GM23338 (cell line): ENCODE data around the gene TREM2.

Experiments used
- CREB1 ChIP-seq: fragments of 250-450 bp; sonication (Bioruptor Pico); IDR thresholded peaks from 2 replicates; pipeline ENCODE4 v1.5.0; 2020; ENCODE audit warnings: low read depth, mild to moderate bottlenecking, moderate library complexity
- CTCF ChIP-seq, 2 experiments: fragments of 200-600 bp in 1 of 2; sonication (generic) in 1 of 2; conservative IDR thresholded peaks; 2 replicates each; pipeline versions ENCODE4 v1.5.1 to v1.6.1; 2016 to 2017; ENCODE audit warnings: antibody characterized with exemption in 2 of 2, low read depth in 2 of 2, mild to moderate bottlenecking in 2 of 2, moderate library complexity in 1 of 2
- ETS1 ChIP-seq: IDR thresholded peaks from 2 replicates; pipeline ENCODE4 v1.6.1; 2016; ENCODE audit warnings: antibody characterized with exemption
- EZH2 ChIP-seq: fragments of 200-600 bp; sonication (generic); IDR thresholded peaks from one replicate; pipeline ENCODE4 v1.8.0; 2017; ENCODE audit warnings: antibody characterized with exemption, mild to moderate bottlenecking, low read depth; ENCODE audit not compliant: unreplicated experiment
- EZH2phosphoT487 ChIP-seq: fragments of 200-600 bp; sonication (generic); IDR thresholded peaks from one replicate; pipeline ENCODE4 v1.8.1; 2018; ENCODE audit warnings: antibody characterized with exemption; ENCODE audit not compliant: unreplicated experiment
- JUNB ChIP-seq: IDR thresholded peaks from one replicate; pipeline ENCODE4 v1.6.1; 2016; ENCODE audit warnings: antibody characterized with exemption; ENCODE audit not compliant: unreplicated experiment
- NANOG ChIP-seq: IDR thresholded peaks from 2 replicates; pipeline ENCODE4 v1.6.1; 2016; ENCODE audit warnings: antibody characterized with exemption, borderline replicate concordance
- POLR2AphosphoS5 ChIP-seq: IDR thresholded peaks from 2 replicates; pipeline ENCODE4 v1.6.1; 2016; ENCODE audit warnings: antibody characterized with exemption, low read depth
- ZNF114 ChIP-seq: fragments of 250-450 bp; sonication (Bioruptor Pico); IDR thresholded peaks from 2 replicates; pipeline ENCODE4 v1.5.0; 2020; ENCODE audit warnings: mild to moderate bottlenecking, moderate library complexity
- ZNF331 ChIP-seq: fragments of 250-450 bp; sonication (Bioruptor Pico); IDR thresholded peaks from 2 replicates; pipeline ENCODE4 v1.5.0; 2020; ENCODE audit warnings: low read depth, mild to moderate bottlenecking, moderate library complexity
- TF ChIP-seq, protein P1 (sequence below): IDR thresholded peaks from one replicate; pipeline ENCODE4 v1.6.1; 2018; ENCODE audit warnings: antibody characterized with exemption; ENCODE audit not compliant: unreplicated experiment

DNA sequence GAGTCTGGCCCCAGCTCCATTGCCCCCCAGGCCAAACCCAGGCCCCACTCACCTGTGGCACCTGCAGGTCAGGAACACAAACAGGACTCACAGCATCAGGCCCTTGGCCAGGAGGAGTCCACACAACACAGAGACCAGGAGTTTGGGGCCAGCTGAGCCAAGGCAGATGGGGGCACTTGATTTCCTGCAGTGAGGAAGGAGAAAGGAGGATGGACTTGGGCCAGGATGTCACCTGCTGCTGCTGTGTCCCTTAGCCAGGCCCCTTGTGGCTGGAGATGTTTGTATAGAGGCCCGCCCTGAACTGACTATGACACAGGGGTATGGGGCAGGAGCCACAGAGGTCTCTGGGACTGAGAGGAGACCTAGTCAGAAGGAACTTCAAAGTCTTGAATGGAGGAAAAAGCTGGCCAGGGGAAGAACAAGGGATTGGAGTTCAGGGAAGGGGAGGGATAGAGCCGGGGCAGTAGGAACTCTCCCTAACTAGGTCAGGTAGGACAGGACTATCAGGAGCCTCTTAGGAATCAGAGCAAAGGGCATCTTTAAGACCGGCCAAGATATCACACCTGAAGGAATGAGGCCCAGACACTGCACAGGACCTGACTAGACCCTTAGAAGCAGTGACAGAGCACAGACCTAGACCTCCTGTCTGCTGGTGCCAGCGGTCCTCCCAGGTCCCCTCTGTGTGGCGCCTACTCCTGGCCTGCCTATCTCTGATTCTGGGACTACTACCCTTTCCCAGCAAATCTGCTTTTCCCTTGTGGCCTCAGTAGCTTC, 46.8 kb upstream of the TREM2 start:
- TF ChIP-seq EZH2 (no peak), CTCF (conservative IDR thresholded peaks at IDR 0.05; ENCODE audit: low read depth in 2 of 2) (no peak), POLR2AphosphoS5 (no peak), CREB1 (CRISPR knock-in tag) (no peak), EZH2phosphoT487 (no peak), ZNF331 (CRISPR knock-in tag) (no peak), ETS1 (no peak), NANOG (no peak), ZNF114 (no peak), JUNB (no peak)
- TF ChIP-seq, protein P1, sequence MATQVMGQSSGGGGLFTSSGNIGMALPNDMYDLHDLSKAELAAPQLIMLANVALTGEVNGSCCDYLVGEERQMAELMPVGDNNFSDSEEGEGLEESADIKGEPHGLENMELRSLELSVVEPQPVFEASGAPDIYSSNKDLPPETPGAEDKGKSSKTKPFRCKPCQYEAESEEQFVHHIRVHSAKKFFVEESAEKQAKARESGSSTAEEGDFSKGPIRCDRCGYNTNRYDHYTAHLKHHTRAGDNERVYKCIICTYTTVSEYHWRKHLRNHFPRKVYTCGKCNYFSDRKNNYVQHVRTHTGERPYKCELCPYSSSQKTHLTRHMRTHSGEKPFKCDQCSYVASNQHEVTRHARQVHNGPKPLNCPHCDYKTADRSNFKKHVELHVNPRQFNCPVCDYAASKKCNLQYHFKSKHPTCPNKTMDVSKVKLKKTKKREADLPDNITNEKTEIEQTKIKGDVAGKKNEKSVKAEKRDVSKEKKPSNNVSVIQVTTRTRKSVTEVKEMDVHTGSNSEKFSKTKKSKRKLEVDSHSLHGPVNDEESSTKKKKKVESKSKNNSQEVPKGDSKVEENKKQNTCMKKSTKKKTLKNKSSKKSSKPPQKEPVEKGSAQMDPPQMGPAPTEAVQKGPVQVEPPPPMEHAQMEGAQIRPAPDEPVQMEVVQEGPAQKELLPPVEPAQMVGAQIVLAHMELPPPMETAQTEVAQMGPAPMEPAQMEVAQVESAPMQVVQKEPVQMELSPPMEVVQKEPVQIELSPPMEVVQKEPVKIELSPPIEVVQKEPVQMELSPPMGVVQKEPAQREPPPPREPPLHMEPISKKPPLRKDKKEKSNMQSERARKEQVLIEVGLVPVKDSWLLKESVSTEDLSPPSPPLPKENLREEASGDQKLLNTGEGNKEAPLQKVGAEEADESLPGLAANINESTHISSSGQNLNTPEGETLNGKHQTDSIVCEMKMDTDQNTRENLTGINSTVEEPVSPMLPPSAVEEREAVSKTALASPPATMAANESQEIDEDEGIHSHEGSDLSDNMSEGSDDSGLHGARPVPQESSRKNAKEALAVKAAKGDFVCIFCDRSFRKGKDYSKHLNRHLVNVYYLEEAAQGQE, result no peak
